CD4-positive, alpha-beta memory T cell (primary cell): ENCODE measurements around the gene CCDC184. TPM values are rescaled to one million over a fixed set of nuclear protein-coding genes. Genes with fewer than 3 reads are reported as not detected.

Source experiments
- CTCF ChIA-PET: fragments of 350-600 bp; sonication (Branson Sonifier 250); formaldehyde crosslinking; loops from one replicate; lab custom pipeline; 2021; ENCODE audit warnings: inconsistent platforms; ENCODE audit not compliant: partially characterized antibody; lab: Charles Lee
- POLR2A ChIA-PET: fragments of 350-600 bp; sonication (Branson Sonifier 250); formaldehyde crosslinking; loops from one replicate; lab custom pipeline; 2021; ENCODE audit not compliant: partially characterized antibody; lab: Charles Lee
- DNase-seq, 5 donors: peaks; one replicate each; pipeline versions ENCODE4 v3.0.0 to v3.0.0-alpha.2; 2020 to 2022; ENCODE audit warnings: mixed read lengths in 1 of 5
- H3K27ac ChIP-seq: one replicate; pipeline ENCODE4 v1.7.0; 2013; ENCODE audit warnings: low read depth, low read length
- H3K27me3 ChIP-seq: 2 replicates; pipeline ENCODE4 v1.7.0; 2013; ENCODE audit warnings: mild to moderate bottlenecking, low read length, moderate library complexity; ENCODE audit not compliant: insufficient read depth
- H3K36me3 ChIP-seq: 2 replicates; pipeline ENCODE4 v1.7.0; 2013; ENCODE audit warnings: mild to moderate bottlenecking, low read length, moderate library complexity; ENCODE audit not compliant: insufficient read depth
- H3K4me1 ChIP-seq: 2 replicates; pipeline ENCODE4 v1.7.0; 2013; ENCODE audit warnings: mild to moderate bottlenecking, low read length, moderate library complexity; ENCODE audit not compliant: insufficient read depth
- H3K4me3 ChIP-seq, 2 donors: one replicate each; pipeline ENCODE4 v1.7.0; 2013; ENCODE audit warnings: low read length in 2 of 2, mild to moderate bottlenecking in 1 of 2
- H3K9me3 ChIP-seq, 2 donors: one replicate each; pipeline ENCODE4 v1.7.0; 2013; ENCODE audit warnings: low read length in 2 of 2, control low read depth in 1 of 2; ENCODE audit not compliant: control insufficient read depth in 1 of 2
- H3K27ac Mint-ChIP-seq, 7 donors: one replicate each; pipeline ENCODE4 v1.8.0; 2020 to 2021; ENCODE audit warnings: mixed read lengths in 7 of 7, mild to moderate bottlenecking in 6 of 7, inconsistent platforms in 3 of 7, moderate library complexity in 3 of 7
- H3K27me3 Mint-ChIP-seq, 2 donors: one replicate each; pipeline ENCODE4 v1.8.0; 2020 to 2021; ENCODE audit warnings: mixed read lengths in 2 of 2
- H3K36me3 Mint-ChIP-seq, 2 donors: one replicate each; pipeline ENCODE4 v1.8.0; 2020 to 2021; ENCODE audit warnings: mixed read lengths in 2 of 2, inconsistent platforms in 1 of 2, mild to moderate bottlenecking in 1 of 2
- H3K4me1 Mint-ChIP-seq, 4 donors: one replicate each; pipeline ENCODE4 v1.8.0; 2020 to 2021; ENCODE audit warnings: mixed read lengths in 4 of 4, mild to moderate bottlenecking in 1 of 4
- H3K4me3 Mint-ChIP-seq, 8 donors: one replicate each; pipeline ENCODE4 v1.8.0; 2020 to 2021; ENCODE audit warnings: mixed read lengths in 8 of 8, mild to moderate bottlenecking in 7 of 8, moderate library complexity in 6 of 8, inconsistent platforms in 3 of 8
- H3K9me3 Mint-ChIP-seq, 8 donors: one replicate each; pipeline ENCODE4 v1.8.0; 2020 to 2021; ENCODE audit warnings: mixed read lengths in 8 of 8, mild to moderate bottlenecking in 5 of 8, inconsistent platforms in 3 of 8, moderate library complexity in 1 of 8
- intact Hi-C: fragments of 100-400 bp; cut with micrococcal nuclease; formaldehyde crosslinking; loops from one replicate; pipeline ENCODE4 v1.15.1; 2023
- polyA plus RNA-seq, 2 donors: library from polyadenylated mRNA; unstranded; fragments of 300-500 nt; fragmentation: Illumina TruSeq; gene quantifications; one replicate each; pipeline ENCODE4 v1.2.3, GENCODE V29; 2021
- total RNA-seq, 2 experiments: library from RNA; stranded (reverse); gene quantifications; one replicate each; pipeline ENCODE4 v1.2.3, GENCODE V29; 2021

The CCDC184 gene
- total and polyA plus RNA-seq, 4 experiments from 2014 or later, result 0.15 to 0.47 (median 0.42) TPM; not detected in 1

DNA sequence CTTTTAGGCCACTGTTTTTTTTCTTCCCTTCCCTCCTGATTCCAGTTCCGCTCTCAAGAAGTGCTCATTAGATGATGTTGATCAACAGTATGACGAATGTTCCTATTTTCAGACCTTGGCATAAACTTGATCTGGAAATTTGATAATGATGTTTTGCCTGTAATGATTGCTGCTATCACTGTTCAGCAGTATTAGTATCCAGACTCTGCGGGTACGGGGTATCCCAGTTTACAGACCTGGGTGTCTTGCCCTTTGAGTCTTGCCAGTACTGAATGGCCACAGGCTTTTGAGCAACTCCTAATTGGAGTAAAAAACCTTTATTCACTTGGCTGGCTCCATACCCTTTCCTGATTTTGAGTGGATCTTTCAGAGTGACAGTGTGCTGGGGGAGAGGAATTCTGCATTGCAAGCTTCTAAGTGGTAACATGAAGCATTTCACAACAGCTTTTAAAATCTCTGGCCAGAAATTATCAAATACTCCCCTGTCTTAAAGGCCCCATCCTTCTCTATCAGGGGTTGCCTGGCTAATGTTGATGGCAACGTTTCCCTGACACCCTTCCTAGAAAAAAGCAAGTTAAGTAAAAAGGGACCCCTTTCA, 20.2 kb upstream of the CCDC184 start:
- Histone ChIP-seq H3K27me3 (no peaks in the 10 kb centered on the region), H3K4me1 (peaks cover under 1% of the 10 kb centered on the region), H3K9me3 (no peaks in the 10 kb centered on the region), H3K27ac (no peak overlapping the region), H3K4me3 (no peak overlapping the region), H3K36me3 (no peaks in the 10 kb centered on the region)
- CTCF ChIA-PET, result interaction anchor here (1.3 to 4.0 kb wide), 6 partner anchors 15 to 447 kb away, joined by 4 to 28 read pairs (median 6); no protein-coding TSS in a partner anchor
- Mint-ChIP-seq H3K27ac (peak overlapping the region in 1 of 7 donors; percentile 1), H3K4me1 (peaks cover 2 to 14% (median 8%) of the 10 kb centered on the region in 4 donors), H3K9me3 (peaks cover 0 to 2% (median 0%) of the 10 kb centered on the region in 8 donors), H3K36me3 (no peaks in the 10 kb centered on the region), H3K27me3 (peaks cover 6 to 7% of the 10 kb centered on the region in 2 donors), H3K4me3 (no peak overlapping the region)
- intact Hi-C loops, result no loop called here
- POLR2A ChIA-PET, result no interaction called here
- no peak for DNase-seq

- H3K36me3 Mint-ChIP-seq, result no peaks in the 10 kb centered on the region
- CTCF ChIA-PET, result interaction anchor here (0.6 to 4.0 kb wide), 17 partner anchors 7 to 449 kb away, joined by 3 to 28 read pairs (median 4); partner anchors contain the start of genes ASB8, SENP1 and TMEM106C
- no peak for DNase-seq
- peaks cover 0 to 6% (median 3%) of the 10 kb centered on the region in 4 donors for H3K4me1 Mint-ChIP-seq
- POLR2A ChIA-PET, result interaction anchor here (1.9 kb wide), 1 partner anchor 34 kb away, joined by 5 read pairs; no protein-coding TSS in a partner anchor
- Histone ChIP-seq H3K4me3 (no peak overlapping the region), H3K27ac (no peak overlapping the region), H3K9me3 (no peaks in the 10 kb centered on the region), H3K36me3 (no peaks in the 10 kb centered on the region), H3K27me3 (no peaks in the 10 kb centered on the region), H3K4me1 (no peaks in the 10 kb centered on the region)
- H3K27me3 Mint-ChIP-seq, result peaks cover 6 to 7% of the 10 kb centered on the region in 2 donors
- no peak overlapping the region for H3K4me3 Mint-ChIP-seq
- H3K27ac Mint-ChIP-seq, result no peak overlapping the region
- intact Hi-C loops, result loop anchor here (2.0 kb wide), 1 partner anchor 58 kb away; the partner anchor contains the start of gene SENP1
- H3K9me3 Mint-ChIP-seq, result no peaks in the 10 kb centered on the region
Observed at GRCh38 chr12:48164451-48164850, 19.0 kb upstream of the CCDC184 start.

DNA sequence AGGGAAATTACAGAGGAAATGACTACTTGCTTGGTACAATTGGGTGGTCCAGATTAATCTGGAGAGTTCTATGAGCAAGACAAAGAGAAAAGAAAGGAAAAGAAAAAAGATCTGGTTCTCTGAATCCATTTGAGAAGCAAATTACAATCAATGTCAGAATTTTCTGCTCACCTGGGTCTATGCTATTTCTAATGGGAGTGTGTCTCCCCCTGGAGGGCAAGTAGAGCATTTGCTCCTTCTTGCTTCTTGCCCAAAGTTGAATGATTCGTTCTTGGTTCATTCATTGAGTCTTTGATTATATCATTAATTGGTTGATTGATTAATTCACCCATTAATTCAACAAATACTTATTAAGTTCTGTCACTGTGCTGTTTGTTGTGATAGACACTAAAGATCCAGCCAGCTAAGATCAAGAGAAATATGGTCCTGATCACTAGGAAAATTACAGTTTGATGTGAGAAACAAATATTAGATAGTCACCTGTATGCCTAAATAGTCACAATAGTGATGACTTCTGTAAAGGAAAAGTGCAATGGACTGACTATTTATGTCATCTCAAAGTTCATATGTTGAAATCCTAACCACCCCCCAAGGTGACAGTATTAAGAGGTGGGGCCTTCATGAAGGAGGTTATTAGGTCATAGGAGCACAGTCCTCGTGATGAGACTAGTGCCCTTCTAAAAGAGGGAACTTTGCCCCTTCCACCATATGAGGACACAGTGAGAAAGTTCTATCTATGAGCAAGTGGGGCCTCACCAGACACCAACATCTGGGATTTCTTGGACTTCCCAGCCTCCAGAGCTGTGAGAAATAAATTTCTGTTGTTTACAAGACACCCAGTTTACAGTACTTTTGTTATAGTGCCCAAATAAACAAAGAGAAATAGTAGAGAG, 18.1 kb upstream of the CCDC184 start:
- ChIA-PET POLR2A (interaction anchor here (1.9 kb wide), 1 partner anchor 33 kb away, joined by 5 read pairs; no protein-coding TSS in a partner anchor), CTCF (interaction anchor here (0.6 to 4.0 kb wide), 26 partner anchors 8 to 453 kb away, joined by 3 to 28 read pairs (median 4); partner anchors contain the start of genes ASB8, CCDC184, SENP1 and TMEM106C)
- Mint-ChIP-seq H3K36me3 (no peaks in the 10 kb centered on the region), H3K27me3 (peaks cover 6 to 7% of the 10 kb centered on the region in 2 donors), H3K9me3 (no peaks in the 10 kb centered on the region), H3K27ac (no peak overlapping the region), H3K4me3 (no peak overlapping the region), H3K4me1 (peaks cover 0 to 6% (median 1%) of the 10 kb centered on the region in 4 donors)
- intact Hi-C loops, result loop anchor here (1.0 to 2.0 kb wide), 5 partner anchors 59 to 450 kb away; partner anchors contain the start of genes SENP1 and TMEM106C
- Histone ChIP-seq H3K36me3 (no peaks in the 10 kb centered on the region), H3K27me3 (no peaks in the 10 kb centered on the region), H3K4me1 (no peaks in the 10 kb centered on the region), H3K4me3 (no peak overlapping the region), H3K9me3 (no peaks in the 10 kb centered on the region), H3K27ac (no peak overlapping the region)
- DNase-seq, result peak; percentile 61 to 73 (median 71)

- Mint-ChIP-seq H3K27me3 (peaks cover 4 to 7% of the 10 kb centered on the region in 2 donors), H3K4me1 (peaks cover 0 to 2% (median under 1%) of the 10 kb centered on the region in 4 donors), H3K4me3 (no peak overlapping the region), H3K27ac (no peak overlapping the region), H3K36me3 (no peaks in the 10 kb centered on the region), H3K9me3 (no peaks in the 10 kb centered on the region)
- Histone ChIP-seq H3K4me3 (no peak overlapping the region), H3K4me1 (no peaks in the 10 kb centered on the region), H3K27ac (no peak overlapping the region), H3K9me3 (no peaks in the 10 kb centered on the region), H3K27me3 (no peaks in the 10 kb centered on the region), H3K36me3 (no peaks in the 10 kb centered on the region)
- CTCF ChIA-PET, result interaction anchor here (1.4 kb wide), 1 partner anchor 14 kb away, joined by 4 read pairs; no protein-coding TSS in a partner anchor
- intact Hi-C loops, result no loop called here
- DNase-seq, result no peak
- POLR2A ChIA-PET, result no interaction called here
Observed at GRCh38 chr12:48169011-48169410, 14.4 kb upstream of the CCDC184 start.

- Mint-ChIP-seq H3K9me3 (no peaks in the 10 kb centered on the region), H3K4me1 (peaks cover 3 to 8% (median 4%) of the 10 kb centered on the region in 4 donors), H3K4me3 (peak overlapping the region in 4 of 8 donors; percentile 14 to 66 (median 47)), H3K36me3 (no peaks in the 10 kb centered on the region), H3K27ac (peak overlapping the region in 3 of 7 donors; percentile 30 to 84 (median 69)), H3K27me3 (peaks cover 5 to 17% of the 10 kb centered on the region in 2 donors)
- ChIA-PET CTCF (interaction anchor here (1.0 to 6.3 kb wide), 4 partner anchors 11 to 442 kb away, joined by 3 to 28 read pairs (median 6); no protein-coding TSS in a partner anchor), POLR2A (no interaction called here)
- DNase-seq, result no peak
- Histone ChIP-seq H3K9me3 (no peaks in the 10 kb centered on the region), H3K36me3 (no peaks in the 10 kb centered on the region), H3K4me3 (no peak overlapping the region), H3K27ac (no peak overlapping the region), H3K4me1 (no peaks in the 10 kb centered on the region), H3K27me3 (no peaks in the 10 kb centered on the region)
- intact Hi-C loops, result no loop called here
Observed at GRCh38 chr12:48175613-48176416, 7.6 kb upstream of the CCDC184 start.

- no peaks in the 10 kb centered on the region for H3K9me3 Mint-ChIP-seq
- no peak overlapping the region for H3K27ac Mint-ChIP-seq
Observed at GRCh38 chr12:48176417-48176751, 7.1 kb upstream of the CCDC184 start.

More at GRCh38 chr12:48176417-48176751, 7.1 kb upstream of the CCDC184 start:
- CTCF ChIA-PET, result interaction anchor here (1.0 to 6.3 kb wide), 4 partner anchors 11 to 442 kb away, joined by 3 to 28 read pairs (median 6); no protein-coding TSS in a partner anchor
- DNase-seq, result no peak
- H3K4me1 ChIP-seq, result no peaks in the 10 kb centered on the region
- Mint-ChIP-seq H3K4me3 (peak overlapping the region in 1 of 8 donors; percentile 7), H3K27me3 (peaks cover 5 to 21% of the 10 kb centered on the region in 2 donors), H3K4me1 (peaks cover 3 to 8% (median 4%) of the 10 kb centered on the region in 4 donors), H3K36me3 (no peaks in the 10 kb centered on the region)
- POLR2A ChIA-PET, result no interaction called here
- H3K9me3 ChIP-seq, result no peaks in the 10 kb centered on the region
- no peak overlapping the region for H3K27ac ChIP-seq
- H3K4me3 ChIP-seq, result no peak overlapping the region
- H3K36me3 ChIP-seq, result no peaks in the 10 kb centered on the region
- intact Hi-C loops, result no loop called here
- H3K27me3 ChIP-seq, result no peaks in the 10 kb centered on the region
